ENCODE data around the gene GALNT10. TPM values are rescaled to one million over a fixed set of nuclear protein-coding genes. Genes with fewer than 3 reads are reported as not detected.

Gene GALNT10
- total and polyA plus RNA-seq, 2 of the 8 experiments (the other 6 are each of a cell fraction or from before 2014, with no cell fraction given) = 4.6 to 15.5 TPM

DNA sequence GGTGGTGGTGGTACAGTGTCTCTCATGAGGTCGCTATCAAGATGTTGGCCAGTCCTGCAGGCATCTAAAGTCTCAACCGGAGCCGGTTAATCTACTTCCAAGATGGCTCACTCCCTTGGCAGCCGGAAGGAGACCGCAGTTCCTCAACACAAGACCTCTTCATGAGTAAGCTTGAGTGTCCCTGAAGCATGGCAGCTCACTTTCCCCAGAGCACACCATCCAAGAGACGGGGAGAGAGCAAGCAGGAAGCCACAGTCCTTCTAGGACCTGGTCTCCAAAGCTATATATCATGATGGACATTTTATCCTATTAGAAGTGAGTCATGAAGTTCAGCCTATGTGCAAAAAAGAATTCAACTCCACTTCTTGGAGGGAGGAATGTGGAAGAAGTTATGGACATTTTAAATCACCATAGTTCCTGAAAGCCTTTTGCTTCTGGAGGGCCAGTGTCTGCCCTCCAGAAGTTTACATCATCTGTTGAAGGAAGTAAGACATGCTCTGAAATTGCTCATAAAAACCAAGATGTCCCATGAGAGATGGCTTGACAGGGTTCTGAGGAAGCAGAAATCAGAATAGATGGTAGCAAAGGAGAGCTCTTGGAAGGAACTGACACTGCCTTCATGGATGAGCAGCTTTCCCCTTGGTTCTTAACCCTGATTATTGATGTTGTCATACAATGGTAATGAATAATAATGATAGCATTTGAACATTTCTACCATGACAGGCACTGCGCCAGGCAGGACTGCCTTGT, 21.3 kb downstream of the GALNT10 start:
- H3K4me3 ChIP-seq (ENCODE audit: extremely low read depth in 1 of 4, insufficient read depth in 2 of 4, low read depth in 3 of 4, low read length in 4 of 4) = no peak overlapping the region
- FAIRE-seq (no peak), DNase-seq (ENCODE audit: low read depth in 1 of 2, low spot score in 2 of 2) (no peak)
- peaks cover 0 to 8% (median 3%) of the 10 kb centered on the region in 4 experiments; a peak in 4 of 7 replicates for H3K4me1 ChIP-seq (replicated peaks in 1 of 4; ENCODE audit: control insufficient read depth in 3 of 4, insufficient read depth in 4 of 4, low read length in 3 of 4)
- no peak overlapping the region for H2AFZ ChIP-seq (ENCODE audit: low read length)
- no peak overlapping the region for H3K23ac ChIP-seq (ENCODE audit: insufficient read length)
- H3K79me1 ChIP-seq (ENCODE audit: low read depth, low read length) = no peaks in the 10 kb centered on the region
- no peak overlapping the region for H4K5ac ChIP-seq (ENCODE audit: insufficient read length, low read depth, low read length)
- no peak overlapping the region for H2AK5ac ChIP-seq (ENCODE audit: low read depth, low read length)
- H3K18ac ChIP-seq (ENCODE audit: extremely low read depth, low read length) = no peak overlapping the region
- H2BK12ac ChIP-seq (ENCODE audit: low read depth, low read length) = no peak overlapping the region
- H2BK15ac ChIP-seq (ENCODE audit: low read length) = no peak overlapping the region
- no peaks in the 10 kb centered on the region for H3K36me3 ChIP-seq (ENCODE audit: control insufficient read depth in 2 of 4, insufficient read depth in 4 of 4, low read length in 3 of 4)
- no peak overlapping the region for H3K56ac ChIP-seq (replicated peaks; ENCODE audit: insufficient read length, low read depth, low read length)
- H2BK5ac ChIP-seq (ENCODE audit: low read depth, low read length) = no peak overlapping the region
- H2BK20ac ChIP-seq (ENCODE audit: low read length) = no peak overlapping the region
- H3K4me2 ChIP-seq (ENCODE audit: insufficient read depth in 1 of 2, low read depth in 2 of 2, low read length in 2 of 2) = no peak overlapping the region
- H3K79me2 ChIP-seq (ENCODE audit: control insufficient read depth in 1 of 2, insufficient read depth in 2 of 2, low read length in 2 of 2) = no peaks in the 10 kb centered on the region
- H3K9ac ChIP-seq (replicated peaks in 1 of 4; ENCODE audit: extremely low read depth in 1 of 4, low read depth in 3 of 4, low read length in 3 of 4) = no peak overlapping the region
- ChIA-PET CTCF (ENCODE audit: partially characterized antibody) (interaction anchor here (0.6 to 2.2 kb wide), 4 partner anchors 15 to 418 kb away, joined by 3 to 6 read pairs (median 3); no protein-coding TSS in a partner anchor), POLR2A (ENCODE audit: partially characterized antibody) (no interaction called here)
- H4K91ac ChIP-seq (replicated peaks; ENCODE audit: insufficient read length, low read length) = no peak overlapping the region
- H2BK120ac ChIP-seq (replicated peaks; ENCODE audit: low read depth, low read length) = no peak overlapping the region
- H4K8ac ChIP-seq (ENCODE audit: extremely low read depth, insufficient read depth, low read length) = no peak overlapping the region
- WGBS, 2 experiments (ENCODE audit: extremely low coverage in 1 of 2, insufficient coverage in 1 of 2, insufficient read length in 1 of 2, insufficient replicate concordance in 2 of 2, low coverage in 1 of 2, low lambda C conversion rate in 2 of 2, missing lambda C conversion rate in 1 of 2) = 95% methylated on average over 7 of the region's 7 CpGs; no CpG with 5 or more reads in 1 of the 2 experiments
- peaks cover 2% of the 10 kb centered on the region in 2 experiments for H4K20me1 ChIP-seq (replicated peaks in 1 of 2; ENCODE audit: control insufficient read depth in 1 of 2, insufficient read depth in 2 of 2, low read length in 2 of 2)
- no peak overlapping the region for H3K14ac ChIP-seq (ENCODE audit: insufficient read length)
- H3K9me3 ChIP-seq (ENCODE audit: insufficient read depth in 2 of 2, low read depth in 1 of 2, low read length in 1 of 2) = no peaks in the 10 kb centered on the region
- H3K27me3 ChIP-seq (replicated peaks in 1 of 4; ENCODE audit: control insufficient read depth in 3 of 4, extremely low read depth in 1 of 4, insufficient read depth in 3 of 4, low read length in 3 of 4) = 0 out of 7 replicates have a peak, but pooled peaks cover 0 to 5% (median 0%) of the 10 kb centered on the region in 4 experiments
- H3K23me2 ChIP-seq (ENCODE audit: low read depth, low read length) = no peaks in the 10 kb centered on the region
- H3K27ac ChIP-seq (ENCODE audit: low read depth, low read length) = no peak overlapping the region
- H3K4ac ChIP-seq (replicated peaks; ENCODE audit: insufficient read length, low read depth, low read length) = no peak overlapping the region
- TF ChIP-seq YY1 (IDR thresholded peaks at IDR 0.05; ENCODE audit: low read depth, low read length) (no peak), SP4 (IDR thresholded peaks at IDR 0.05; ENCODE audit: low read length) (no peak), TCF12 (IDR thresholded peaks at IDR 0.05; ENCODE audit: low read depth, low read length) (no peak), CTCF (IDR thresholded peaks at IDR 0.05; ENCODE audit: control extremely low read depth in 1 of 3, insufficient read depth in 1 of 3, low read depth in 1 of 3, low read length in 3 of 3) (no peak), GTF2F1 (IDR thresholded peaks at IDR 0.05; ENCODE audit: borderline replicate concordance, low read depth, low read length) (no peak), RBBP5 (IDR thresholded peaks at IDR 0.05; ENCODE audit: borderline replicate concordance, low read depth, low read length) (no peak), MAX (IDR thresholded peaks at IDR 0.05) (no peak), CTBP2 (IDR thresholded peaks at IDR 0.05; ENCODE audit: borderline replicate concordance, insufficient read depth, insufficient read length, low read length) (no peak), CEBPB (IDR thresholded peaks at IDR 0.05; ENCODE audit: low read depth, low read length) (no peak), SUZ12 (IDR thresholded peaks at IDR 0.05; ENCODE audit: low read length) (no peak), POLR2A (IDR thresholded peaks at IDR 0.05; ENCODE audit: control extremely low read depth in 1 of 2, low read depth in 2 of 2, low read length in 2 of 2) (no peak)
